Neural progenitor cell (in vitro differentiated cells): ENCODE results near the gene CCL24.

Experiments used
- EZH2phosphoT487 ChIP-seq: fragments of 200-600 bp; sonication (generic); IDR thresholded peaks from 2 replicates; pipeline ENCODE4 v1.6.1; 2017; ENCODE audit warnings: antibody characterized with exemption
- TF ChIP-seq, protein P1 (sequence below): fragments of 200-600 bp; sonication (generic); IDR thresholded peaks from 2 replicates; pipeline ENCODE4 v1.5.1; 2017; ENCODE audit warnings: antibody characterized with exemption, mild to moderate bottlenecking

- TF ChIP-seq, protein P1, sequence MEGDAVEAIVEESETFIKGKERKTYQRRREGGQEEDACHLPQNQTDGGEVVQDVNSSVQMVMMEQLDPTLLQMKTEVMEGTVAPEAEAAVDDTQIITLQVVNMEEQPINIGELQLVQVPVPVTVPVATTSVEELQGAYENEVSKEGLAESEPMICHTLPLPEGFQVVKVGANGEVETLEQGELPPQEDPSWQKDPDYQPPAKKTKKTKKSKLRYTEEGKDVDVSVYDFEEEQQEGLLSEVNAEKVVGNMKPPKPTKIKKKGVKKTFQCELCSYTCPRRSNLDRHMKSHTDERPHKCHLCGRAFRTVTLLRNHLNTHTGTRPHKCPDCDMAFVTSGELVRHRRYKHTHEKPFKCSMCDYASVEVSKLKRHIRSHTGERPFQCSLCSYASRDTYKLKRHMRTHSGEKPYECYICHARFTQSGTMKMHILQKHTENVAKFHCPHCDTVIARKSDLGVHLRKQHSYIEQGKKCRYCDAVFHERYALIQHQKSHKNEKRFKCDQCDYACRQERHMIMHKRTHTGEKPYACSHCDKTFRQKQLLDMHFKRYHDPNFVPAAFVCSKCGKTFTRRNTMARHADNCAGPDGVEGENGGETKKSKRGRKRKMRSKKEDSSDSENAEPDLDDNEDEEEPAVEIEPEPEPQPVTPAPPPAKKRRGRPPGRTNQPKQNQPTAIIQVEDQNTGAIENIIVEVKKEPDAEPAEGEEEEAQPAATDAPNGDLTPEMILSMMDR, result no peak
- no peak for TF ChIP-seq EZH2phosphoT487
Measured at GRCh38 chr7:75815418-75816064, 1.9 kb upstream of the CCL24 start.
